Osteocyte (in vitro differentiated cells): Measurements from ENCODE around the gene CDH11. TPM values are rescaled to one million over a fixed set of nuclear protein-coding genes. Genes with fewer than 3 reads are reported as not detected.

Source experiments
- DNase-seq: peaks from one replicate; pipeline ENCODE4 v3.0.0; 2021; ENCODE audit warnings: mixed read lengths; ENCODE audit not compliant: unreplicated experiment; ENCODE audit errors: extremely low spot score
- H3K27ac Mint-ChIP-seq: one replicate; pipeline ENCODE4 v1.8.0; 2021; ENCODE audit warnings: mild to moderate bottlenecking, mixed read lengths; ENCODE audit not compliant: unreplicated experiment
- H3K27me3 Mint-ChIP-seq: one replicate; pipeline ENCODE4 v1.8.0; 2021; ENCODE audit warnings: mixed read lengths; ENCODE audit not compliant: unreplicated experiment
- H3K36me3 Mint-ChIP-seq: one replicate; pipeline ENCODE4 v1.8.0; 2021; ENCODE audit warnings: mixed read lengths; ENCODE audit not compliant: unreplicated experiment
- H3K4me1 Mint-ChIP-seq: one replicate; pipeline ENCODE4 v1.8.0; 2021; ENCODE audit warnings: mixed read lengths; ENCODE audit not compliant: unreplicated experiment
- H3K4me3 Mint-ChIP-seq: one replicate; pipeline ENCODE4 v1.8.0; 2021; ENCODE audit warnings: mild to moderate bottlenecking, moderate library complexity, mixed read lengths; ENCODE audit not compliant: unreplicated experiment
- H3K9me3 Mint-ChIP-seq: one replicate; pipeline ENCODE4 v1.8.0; 2021; ENCODE audit warnings: mixed read lengths; ENCODE audit not compliant: unreplicated experiment
- total RNA-seq: library from RNA; stranded (reverse); gene quantifications from 2 replicates; pipeline ENCODE4 v1.2.1, GENCODE V29; 2021
- TF ChIP-seq, protein P1 (sequence below): fragments of 200-600 bp; sonication (generic); IDR thresholded peaks from 2 replicates; pipeline ENCODE4 v1.5.0; 2021; ENCODE audit warnings: antibody characterized with exemption, mild to moderate bottlenecking, moderate library complexity

The CDH11 gene
- total RNA-seq, 1 donor from 2014 or later: 560 TPM

DNA sequence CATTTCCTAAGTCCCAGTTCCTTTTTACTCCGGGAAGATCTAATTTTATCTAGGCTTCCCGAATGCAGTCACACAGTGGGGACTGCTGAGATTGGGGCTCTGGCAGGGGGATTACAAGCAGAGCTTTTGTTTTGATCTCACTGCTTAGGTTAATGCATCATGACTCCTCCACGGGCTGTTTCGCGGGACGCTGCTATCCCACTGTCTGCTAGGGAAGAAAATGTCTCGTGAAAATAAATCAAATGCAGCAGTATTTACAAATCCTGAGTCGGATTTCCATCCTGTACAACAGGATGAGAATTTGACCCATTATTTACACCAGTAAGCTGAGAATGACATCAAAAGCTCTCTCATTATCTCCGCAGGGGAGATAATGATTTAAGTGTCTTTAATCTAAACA lies 83.8 kb downstream of the CDH11 start:
- DNase-seq: no peak
- Mint-ChIP-seq H3K36me3 (peaks cover 50% of the 10 kb centered on the region), H3K4me3 (no peak overlapping the region), H3K27ac (peak overlapping the region; percentile 36), H3K9me3 (no peaks in the 10 kb centered on the region), H3K27me3 (no peaks in the 10 kb centered on the region), H3K4me1 (peaks cover 36% of the 10 kb centered on the region)
- TF ChIP-seq, protein P1, sequence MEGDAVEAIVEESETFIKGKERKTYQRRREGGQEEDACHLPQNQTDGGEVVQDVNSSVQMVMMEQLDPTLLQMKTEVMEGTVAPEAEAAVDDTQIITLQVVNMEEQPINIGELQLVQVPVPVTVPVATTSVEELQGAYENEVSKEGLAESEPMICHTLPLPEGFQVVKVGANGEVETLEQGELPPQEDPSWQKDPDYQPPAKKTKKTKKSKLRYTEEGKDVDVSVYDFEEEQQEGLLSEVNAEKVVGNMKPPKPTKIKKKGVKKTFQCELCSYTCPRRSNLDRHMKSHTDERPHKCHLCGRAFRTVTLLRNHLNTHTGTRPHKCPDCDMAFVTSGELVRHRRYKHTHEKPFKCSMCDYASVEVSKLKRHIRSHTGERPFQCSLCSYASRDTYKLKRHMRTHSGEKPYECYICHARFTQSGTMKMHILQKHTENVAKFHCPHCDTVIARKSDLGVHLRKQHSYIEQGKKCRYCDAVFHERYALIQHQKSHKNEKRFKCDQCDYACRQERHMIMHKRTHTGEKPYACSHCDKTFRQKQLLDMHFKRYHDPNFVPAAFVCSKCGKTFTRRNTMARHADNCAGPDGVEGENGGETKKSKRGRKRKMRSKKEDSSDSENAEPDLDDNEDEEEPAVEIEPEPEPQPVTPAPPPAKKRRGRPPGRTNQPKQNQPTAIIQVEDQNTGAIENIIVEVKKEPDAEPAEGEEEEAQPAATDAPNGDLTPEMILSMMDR: no peak

DNA sequence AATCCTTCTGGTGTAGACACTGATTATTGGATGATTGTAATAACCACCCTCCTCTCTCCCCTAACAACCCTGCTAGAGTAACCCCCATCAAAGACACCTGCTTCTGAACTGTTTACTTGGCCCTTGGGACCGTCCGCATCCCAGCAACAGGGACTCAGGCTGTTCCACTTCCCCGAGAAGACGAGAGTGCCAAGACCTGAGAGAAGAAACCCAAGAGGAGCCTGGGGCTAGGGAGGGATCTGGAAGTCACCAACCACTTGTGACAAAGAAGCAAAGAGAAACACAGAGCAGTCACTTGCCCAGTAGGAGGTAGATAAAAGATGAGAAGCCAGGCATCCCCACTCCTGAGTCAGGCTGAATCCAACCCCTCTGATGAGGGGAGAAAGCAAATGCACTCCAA lies 84.3 kb downstream of the CDH11 start:
- H3K4me1 Mint-ChIP-seq: peaks cover 35% of the 10 kb centered on the region
- TF ChIP-seq, protein P1: no peak

DNA sequence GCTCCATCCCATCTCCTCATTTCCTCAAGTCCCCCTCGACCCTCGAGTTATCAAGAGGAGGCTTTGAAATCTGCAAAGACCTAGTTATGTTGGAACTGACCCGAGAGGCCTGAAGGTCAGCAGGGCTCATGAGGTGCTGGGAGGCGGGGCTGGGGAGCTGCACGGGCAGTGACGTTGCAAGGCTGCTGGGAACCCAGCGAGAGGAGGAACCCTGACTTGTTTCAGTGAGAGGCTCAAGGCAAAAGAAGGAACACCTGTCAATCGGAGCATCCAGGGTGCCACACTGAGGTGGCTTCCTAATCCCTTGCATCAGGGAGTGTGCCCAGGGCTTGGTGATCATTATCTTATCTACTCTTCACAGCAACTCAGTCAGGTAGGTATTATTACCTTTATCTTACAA lies 86.9 kb downstream of the CDH11 start:
- Mint-ChIP-seq H3K27me3 (no peaks in the 10 kb centered on the region), H3K4me1 (peaks cover 40% of the 10 kb centered on the region), H3K4me3 (no peak overlapping the region), H3K9me3 (no peaks in the 10 kb centered on the region), H3K27ac (no peak overlapping the region), H3K36me3 (peaks cover 31% of the 10 kb centered on the region)
- TF ChIP-seq, protein P1: no peak
- DNase-seq: no peak

More for the DNA sequence above, 84.3 kb downstream of the CDH11 start:
- Mint-ChIP-seq H3K36me3 (peaks cover 46% of the 10 kb centered on the region), H3K27ac (peak overlapping the region; percentile 53), H3K27me3 (no peaks in the 10 kb centered on the region), H3K4me3 (no peak overlapping the region), H3K9me3 (no peaks in the 10 kb centered on the region)
- DNase-seq: no peak

DNA sequence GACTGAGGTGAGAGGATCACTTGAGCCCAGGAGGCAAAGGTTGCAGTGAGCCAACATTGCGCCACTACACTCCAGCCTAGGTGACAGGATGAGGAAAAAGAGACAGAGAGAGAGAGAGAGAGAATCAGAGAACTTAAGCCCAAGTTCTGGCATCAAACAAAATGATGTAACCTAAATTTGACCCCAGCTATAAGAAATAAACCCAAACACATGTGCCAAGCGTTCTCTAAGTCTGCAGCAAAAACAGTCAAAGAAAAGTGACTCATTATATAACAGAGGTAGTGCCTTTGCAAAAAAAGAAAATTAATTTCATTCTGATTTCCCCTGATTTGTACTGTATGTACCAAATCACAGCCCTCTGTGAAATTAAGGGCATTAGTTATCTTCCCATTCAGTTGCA lies 89.5 kb downstream of the CDH11 start:
- no peaks in the 10 kb centered on the region for H3K9me3 Mint-ChIP-seq
- TF ChIP-seq, protein P1: no peak
- no peaks in the 10 kb centered on the region for H3K27me3 Mint-ChIP-seq
- DNase-seq: no peak
- no peak overlapping the region for H3K27ac Mint-ChIP-seq
- peaks cover 27% of the 10 kb centered on the region for H3K36me3 Mint-ChIP-seq
- peaks cover 51% of the 10 kb centered on the region for H3K4me1 Mint-ChIP-seq
- H3K4me3 Mint-ChIP-seq: no peak overlapping the region

DNA sequence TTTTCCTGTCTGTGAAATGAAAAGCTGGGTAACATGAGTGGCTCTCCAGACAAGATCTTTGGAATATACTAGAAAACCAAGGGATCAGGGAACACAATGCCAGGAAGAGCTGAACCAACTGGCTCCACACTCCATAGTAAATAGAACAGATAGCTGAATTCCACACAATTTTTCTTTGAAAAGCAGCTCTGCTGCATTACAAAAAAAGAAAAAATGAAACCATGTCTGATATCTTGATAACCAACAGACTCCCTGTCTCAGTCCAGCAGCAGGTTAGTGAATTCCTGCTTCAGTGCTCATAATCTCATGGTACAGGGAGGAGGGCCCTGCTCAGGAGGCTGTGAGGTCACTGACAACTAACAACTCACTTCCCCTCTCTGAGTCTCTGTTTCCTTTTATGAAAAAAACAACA lies 97.1 kb downstream of the CDH11 start:
- Mint-ChIP-seq H3K4me3 (no peak overlapping the region), H3K27me3 (no peaks in the 10 kb centered on the region), H3K4me1 (peaks cover 61% of the 10 kb centered on the region), H3K27ac (peak overlapping the region; percentile 47), H3K9me3 (peaks cover 5% of the 10 kb centered on the region), H3K36me3 (peaks cover 33% of the 10 kb centered on the region)
- TF ChIP-seq, protein P1: no peak
- no peak for DNase-seq
